OCI-LY1 (cell line): Measurements from ENCODE around the gene PCDHGC3.

ENCODE experiments used
- H2AFZ ChIP-seq: fragments of 200-600 bp; sonication (generic), shearing (Covaris generic); 2 replicates; pipeline ENCODE4 v1.6.0; 2014; ENCODE audit warnings: antibody characterized with exemption, mild to moderate bottlenecking, low read length
- H3F3A ChIP-seq: fragments of 200-600 bp; sonication (generic), shearing (Covaris generic); 2 replicates; pipeline ENCODE4 v1.6.0; 2014; ENCODE audit warnings: mild to moderate bottlenecking, antibody characterized with exemption, low read length, moderate library complexity; ENCODE audit not compliant: insufficient read depth
- H3K27ac ChIP-seq: fragments of 200-600 bp; sonication (generic); 2 replicates; pipeline ENCODE4 v1.5.1; 2014; ENCODE audit warnings: low read length, mixed run types, mild to moderate bottlenecking, low read depth; ENCODE audit not compliant: poor library complexity, severe bottlenecking
- H3K27me3 ChIP-seq: fragments of 200-600 bp; sonication (generic); 2 replicates; pipeline ENCODE4 v1.6.0; 2014; ENCODE audit warnings: antibody characterized with exemption, mild to moderate bottlenecking, low read length, moderate library complexity; ENCODE audit not compliant: insufficient read depth
- H3K36me3 ChIP-seq: fragments of 200-600 bp; sonication (generic); 2 replicates; pipeline ENCODE4 v1.6.1; 2014; ENCODE audit warnings: mild to moderate bottlenecking, antibody characterized with exemption, low read length, moderate library complexity, mixed read lengths; ENCODE audit not compliant: insufficient read depth
- H3K4me1 ChIP-seq: fragments of 200-600 bp; sonication (generic); 2 replicates; pipeline ENCODE4 v1.5.1; 2014; ENCODE audit warnings: mild to moderate bottlenecking, low read length, moderate library complexity; ENCODE audit not compliant: insufficient read depth, severe bottlenecking
- H3K4me2 ChIP-seq: fragments of 200-600 bp; sonication (generic), shearing (Covaris generic); 2 replicates; pipeline ENCODE4 v1.6.1; 2014; ENCODE audit warnings: low read length
- H3K4me3 ChIP-seq: fragments of 200-600 bp; sonication (generic); 2 replicates; pipeline ENCODE4 v1.5.1; 2014; ENCODE audit warnings: low read length, low read depth, mild to moderate bottlenecking, mixed read lengths; ENCODE audit not compliant: poor library complexity, severe bottlenecking
- H3K79me2 ChIP-seq: fragments of 200-600 bp; shearing (Covaris generic); 2 replicates; pipeline ENCODE4 v1.6.1; 2016; ENCODE audit warnings: mixed run types, low read length, mixed read lengths; ENCODE audit not compliant: insufficient read depth
- H3K9ac ChIP-seq: fragments of 200-600 bp; sonication (generic), shearing (Covaris generic); 2 replicates; pipeline ENCODE4 v1.6.1; 2014; ENCODE audit warnings: mild to moderate bottlenecking, low read length, mixed read lengths
- H3K9me2 ChIP-seq: fragments of 200-600 bp; sonication (generic), shearing (Covaris generic); 2 replicates; pipeline ENCODE4 v1.6.1; 2014; ENCODE audit warnings: low read depth, mild to moderate bottlenecking, low read length, mixed read lengths
- H3K9me3 ChIP-seq: fragments of 200-600 bp; shearing (Covaris generic); 2 replicates; pipeline ENCODE4 v1.6.1; 2014; ENCODE audit warnings: low read length, mixed read lengths
- H4K20me1 ChIP-seq: fragments of 200-600 bp; sonication (generic), shearing (Covaris generic); 2 replicates; pipeline ENCODE4 v1.6.0; 2016; ENCODE audit warnings: mild to moderate bottlenecking, low read length; ENCODE audit not compliant: insufficient read depth
- CTCF ChIP-seq: fragments of 200-600 bp; sonication (generic), shearing (Covaris generic); IDR thresholded peaks from 2 replicates; pipeline ENCODE4 v1.5.1; 2017; ENCODE audit warnings: mild to moderate bottlenecking, antibody characterized with exemption, low read length, moderate library complexity, mixed read lengths
- EZH2 ChIP-seq: fragments of 200-600 bp; sonication (generic), shearing (Covaris generic); IDR thresholded peaks from 2 replicates; pipeline ENCODE4 v1.8.0; 2017; ENCODE audit warnings: borderline replicate concordance, mixed run types, mild to moderate bottlenecking, antibody characterized with exemption, low read length, moderate library complexity, mixed read lengths

PCDHGC3 gene

GRCh38 chr5:141490271-141490670 is 14.5 kb downstream of the PCDHGC3 start:
- Histone ChIP-seq H3F3A (no peaks in the 10 kb centered on the region), H3K9me3 (no peaks in the 10 kb centered on the region), H3K4me3 (no peak overlapping the region), H3K9ac (no peak overlapping the region), H3K27ac (no peak overlapping the region), H3K9me2 (no peaks in the 10 kb centered on the region), H3K36me3 (no peaks in the 10 kb centered on the region), H3K79me2 (no peaks in the 10 kb centered on the region), H3K4me1 (peaks cover under 1% of the 10 kb centered on the region), H2AFZ (no peak overlapping the region), H3K27me3 (no peaks in the 10 kb centered on the region), H3K4me2 (no peak overlapping the region), H4K20me1 (no peaks in the 10 kb centered on the region)
- TF ChIP-seq EZH2 (no peak), CTCF (no peak)

- H3K36me3 ChIP-seq, result no peaks in the 10 kb centered on the region
- no peaks in the 10 kb centered on the region for H3K27me3 ChIP-seq
- H3K27ac ChIP-seq, result no peak overlapping the region
- no peak overlapping the region for H3K9ac ChIP-seq
- H3K9me3 ChIP-seq, result no peaks in the 10 kb centered on the region
- no peak overlapping the region for H3K4me3 ChIP-seq
- H3K9me2 ChIP-seq, result no peaks in the 10 kb centered on the region
- no peak overlapping the region for H2AFZ ChIP-seq
- no peaks in the 10 kb centered on the region for H3K4me1 ChIP-seq
- no peaks in the 10 kb centered on the region for H4K20me1 ChIP-seq
- no peaks in the 10 kb centered on the region for H3K79me2 ChIP-seq
- no peaks in the 10 kb centered on the region for H3F3A ChIP-seq
- TF ChIP-seq CTCF (no peak), EZH2 (no peak)
- no peak overlapping the region for H3K4me2 ChIP-seq
Observed at GRCh38 chr5:141490771-141491170, 15.0 kb downstream of the PCDHGC3 start.

GRCh38 chr5:141491323-141492167 is 15.8 kb downstream of the PCDHGC3 start:
- H3K4me3 ChIP-seq, result peak overlapping the region; percentile 34
- TF ChIP-seq CTCF (no peak), EZH2 (no peak)

More at GRCh38 chr5:141491323-141492167, 15.8 kb downstream of the PCDHGC3 start:
- H3K27ac ChIP-seq, result no peak overlapping the region
- no peaks in the 10 kb centered on the region for H3K9me3 ChIP-seq
- no peaks in the 10 kb centered on the region for H3K27me3 ChIP-seq
- H3K36me3 ChIP-seq, result no peaks in the 10 kb centered on the region
- H4K20me1 ChIP-seq, result no peaks in the 10 kb centered on the region
- no peak overlapping the region for H2AFZ ChIP-seq
- H3K4me1 ChIP-seq, result no peaks in the 10 kb centered on the region
- no peaks in the 10 kb centered on the region for H3K9me2 ChIP-seq
- no peaks in the 10 kb centered on the region for H3F3A ChIP-seq
- H3K79me2 ChIP-seq, result no peaks in the 10 kb centered on the region
- H3K9ac ChIP-seq, result no peak overlapping the region
- peak overlapping the region; percentile 23; the same call in 1 of the 2 replicates for H3K4me2 ChIP-seq
